Stimulated activated CD8-positive, alpha-beta memory T cell treated with anti-CD3 and anti-CD28 coated beads, Interleukin-7, amount 100 ng/mL, for 48 hours (primary cell): ENCODE results near the gene MAGI2.

Source experiments
- DNase-seq, 2 donors: peaks; one replicate each; pipeline ENCODE4 v3.0.0-alpha.2; 2020; ENCODE audit warnings: low read depth in 1 of 2; ENCODE audit errors: extremely low read depth in 1 of 2

The MAGI2 gene

GRCh38 chr7:78080811-78081210 is 1372.7 kb downstream of the MAGI2 start:
- DNase-seq, result no peak

GRCh38 chr7:78080241-78080640 is 1373.2 kb downstream of the MAGI2 start:
- DNase-seq, result no peak

GRCh38 chr7:78074713-78075112 is 1378.8 kb downstream of the MAGI2 start:
- DNase-seq, result no peak

GRCh38 chr7:78073609-78074382 is 1379.7 kb downstream of the MAGI2 start:
- DNase-seq, result no peak

GRCh38 chr7:78072201-78072590 is 1381.3 kb downstream of the MAGI2 start:
- DNase-seq, result no peak

- no peak for DNase-seq
Observed at GRCh38 chr7:78071491-78072200, 1381.8 kb downstream of the MAGI2 start.

GRCh38 chr7:78066599-78066998 is 1386.9 kb downstream of the MAGI2 start:
- DNase-seq, result no peak

- DNase-seq, result no peak
Observed at GRCh38 chr7:78063758-78064157, 1389.7 kb downstream of the MAGI2 start.

GRCh38 chr7:78062214-78062613 is 1391.3 kb downstream of the MAGI2 start:
- DNase-seq, result no peak

- no peak for DNase-seq
Observed at GRCh38 chr7:78057571-78057970, 1395.9 kb downstream of the MAGI2 start.

GRCh38 chr7:78055599-78055998 is 1397.9 kb downstream of the MAGI2 start:
- no peak for DNase-seq

GRCh38 chr7:78055001-78055573 is 1398.4 kb downstream of the MAGI2 start:
- no peak for DNase-seq

- no peak for DNase-seq
Observed at GRCh38 chr7:78052112-78052511, 1401.4 kb downstream of the MAGI2 start.

- DNase-seq, result no peak
Observed at GRCh38 chr7:78047800-78048199, 1405.7 kb downstream of the MAGI2 start.

- no peak for DNase-seq
Observed at GRCh38 chr7:78043159-78043558, 1410.3 kb downstream of the MAGI2 start.

- no peak for DNase-seq
Observed at GRCh38 chr7:78041423-78041822, 1412.0 kb downstream of the MAGI2 start.

GRCh38 chr7:78039790-78040776 is 1413.4 kb downstream of the MAGI2 start:
- peak in 1 of 2 donors; percentile 28 for DNase-seq

GRCh38 chr7:78038465-78039080 is 1414.9 kb downstream of the MAGI2 start:
- DNase-seq, result no peak

GRCh38 chr7:78037603-78038002 is 1415.9 kb downstream of the MAGI2 start:
- no peak for DNase-seq

GRCh38 chr7:78033410-78033809 is 1420.1 kb downstream of the MAGI2 start:
- no peak for DNase-seq
